ENCODE results near the gene PRKAR1B.

- no peak for TF ChIP-seq CTCF (IDR thresholded peaks at IDR 0.05; ENCODE audit: insufficient read depth, low read depth, low read length)
- no peak for TF ChIP-seq EZH2 (IDR thresholded peaks at IDR 0.05; ENCODE audit: insufficient read depth, low read length)
Measured at GRCh38 chr7:519484-520390, 207.3 kb downstream of the PRKAR1B start, which contains the start of gene PDGFA.

Measured in astrocyte (in vitro differentiated cells and primary cell).